ENCODE results near the gene NOTCH1. TPM values are rescaled to one million over a fixed set of nuclear protein-coding genes. Genes with fewer than 3 reads are reported as not detected.
"Not testable (repeated sequence)": the region's sequence is repeated elsewhere in the genome, so short reads cannot be mapped to it uniquely, and the experiment has no call there.

Gene NOTCH1
- total and polyA plus RNA-seq, 3 experiments from 2014 or later: 5.1 to 79.5 (median 70.0) TPM

DNA sequence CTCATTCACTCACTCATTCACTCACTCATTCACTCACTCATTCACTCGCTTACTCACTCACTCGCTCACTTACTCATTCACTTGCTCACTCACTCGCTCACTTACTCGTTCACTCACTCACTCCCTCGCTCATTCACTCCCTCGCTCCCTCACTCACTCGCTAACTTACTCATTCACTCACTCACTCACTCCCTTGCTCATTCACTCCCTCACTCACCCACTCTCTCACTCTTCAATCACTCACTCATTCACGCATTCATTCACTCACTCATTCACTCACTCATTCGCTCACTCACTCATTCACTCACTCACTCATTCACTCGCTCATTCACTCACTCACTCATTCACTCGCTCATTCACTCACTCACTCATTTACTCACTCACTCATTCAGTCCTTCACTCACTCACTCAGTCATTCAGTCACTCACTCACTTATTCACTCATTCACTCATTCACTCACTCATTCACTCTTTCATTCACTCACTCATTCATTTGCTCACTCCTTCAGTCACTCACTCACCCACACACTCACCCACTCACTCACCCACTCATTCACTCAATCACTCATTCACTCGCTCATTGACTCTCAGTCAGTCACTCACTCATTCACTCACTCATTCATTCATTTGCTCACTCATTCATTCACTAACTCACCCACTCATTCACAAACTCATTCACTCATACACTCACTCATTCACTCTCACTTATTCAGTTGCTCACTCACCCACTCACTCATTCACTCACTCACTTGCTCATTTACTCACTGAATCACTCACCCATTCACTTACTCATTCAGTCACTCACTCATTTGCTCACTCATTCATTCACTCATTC is 36.0 kb upstream of the NOTCH1 start:
- ChIA-PET CTCF (no interaction called here), POLR2A (no interaction called here)
- Histone ChIP-seq H3K9me3 (ENCODE audit: low read length) (no peaks in the 10 kb centered on the region), H3K4me3 (ENCODE audit: low read length) (no peak overlapping the region), H3K36me3 (ENCODE audit: insufficient read depth, low read length) (no peaks in the 10 kb centered on the region), H3K27ac (ENCODE audit: low read depth, low read length) (no peak overlapping the region), H3K4me1 (ENCODE audit: insufficient read depth, low read length) (no peaks in the 10 kb centered on the region), H3K27me3 (ENCODE audit: insufficient read depth, low read length, poor library complexity, severe bottlenecking) (no peaks in the 10 kb centered on the region)
- H3K27me3 Mint-ChIP-seq: peaks cover 0 to 3% of the 10 kb centered on the region in 2 donors
- no peak for DNase-seq
- H3K36me3 Mint-ChIP-seq: peaks cover 0 to 1% (median 0%) of the 10 kb centered on the region in 3 donors
- no peaks in the 10 kb centered on the region for H3K9me3 Mint-ChIP-seq
- H3K27ac Mint-ChIP-seq: no peak overlapping the region
- no peak overlapping the region for H3K4me3 Mint-ChIP-seq
- peaks cover 0 to 6% (median 4%) of the 10 kb centered on the region in 3 donors for H3K4me1 Mint-ChIP-seq

DNA sequence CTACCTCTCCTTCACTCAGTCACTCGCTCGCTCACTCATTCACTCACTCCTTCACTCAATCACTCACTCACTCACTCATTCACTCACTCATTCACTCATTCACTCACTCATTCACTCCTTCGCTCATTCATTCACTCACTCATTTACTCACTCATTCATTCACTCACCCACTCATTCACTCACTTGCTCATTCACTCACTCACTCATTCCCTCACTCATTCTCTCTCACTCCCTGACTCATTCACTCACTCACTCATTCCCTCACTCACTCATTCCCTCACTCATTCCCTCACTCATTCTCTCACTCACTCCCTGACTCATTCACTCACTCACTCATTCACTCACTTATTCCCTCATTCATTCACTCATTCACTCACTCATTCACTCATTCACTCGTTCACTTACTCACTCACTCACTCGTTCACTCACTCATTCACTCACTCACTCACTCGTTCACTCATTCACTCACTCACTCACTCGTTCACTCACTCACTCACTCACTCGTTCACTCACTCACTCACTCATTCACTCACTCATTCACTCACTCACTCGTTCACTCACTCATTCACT is 33.9 kb upstream of the NOTCH1 start:
- H3K27me3 Mint-ChIP-seq; H3K36me3 ChIP-seq (ENCODE audit: insufficient read depth, low read length); POLR2A ChIA-PET; H3K27ac ChIP-seq (ENCODE audit: low read depth, low read length); CTCF ChIA-PET; H3K9me3 ChIP-seq (ENCODE audit: low read length); H3K4me3 ChIP-seq (ENCODE audit: low read length); H3K4me1 ChIP-seq (ENCODE audit: insufficient read depth, low read length); DNase-seq; H3K27me3 ChIP-seq (ENCODE audit: insufficient read depth, low read length, poor library complexity, severe bottlenecking); H3K9me3 Mint-ChIP-seq; H3K36me3 Mint-ChIP-seq; H3K4me1 Mint-ChIP-seq; H3K4me3 Mint-ChIP-seq: not testable (repeated sequence)
- H3K27ac Mint-ChIP-seq: peak overlapping the region in 2 of 8 donors; percentile 52 to 63

DNA sequence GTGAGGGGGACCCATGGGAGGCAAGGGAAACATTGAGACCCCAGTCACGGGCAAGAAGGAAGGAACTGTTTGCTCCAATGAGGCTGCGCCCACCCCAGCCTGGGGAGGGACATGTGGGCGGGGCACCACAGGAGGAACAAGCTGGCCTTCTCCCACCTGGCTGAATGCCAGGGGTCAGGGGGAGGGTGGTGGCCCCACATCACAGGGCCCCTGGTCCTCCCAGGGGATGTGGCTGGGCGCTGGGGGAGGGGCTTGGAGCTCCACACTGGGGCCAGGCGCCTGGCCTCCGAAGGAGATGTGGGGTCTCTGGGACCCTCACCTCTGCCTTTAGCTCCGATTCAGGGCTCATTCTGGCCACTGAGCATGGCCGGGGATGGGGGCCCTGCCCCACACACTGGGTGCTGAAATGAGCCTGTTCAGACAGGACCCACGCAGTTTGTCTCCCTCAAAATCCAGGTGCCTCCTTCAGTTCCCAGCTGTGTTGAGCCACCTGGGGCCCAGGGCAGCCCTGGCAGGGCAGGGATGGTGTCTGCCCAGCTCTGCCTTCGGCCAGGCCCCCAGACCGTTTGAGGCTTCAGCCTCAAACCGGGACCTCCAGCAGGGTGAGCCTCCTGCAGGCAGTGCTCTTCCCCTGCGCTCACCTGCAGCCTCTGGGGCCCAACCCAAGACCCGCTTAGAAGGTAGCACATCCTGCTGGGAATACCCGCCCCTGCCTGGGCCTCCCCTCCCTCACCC is 33.2 kb upstream of the NOTCH1 start:
- H3K36me3 ChIP-seq (ENCODE audit: insufficient read depth, low read length): no peaks in the 10 kb centered on the region
- ChIA-PET POLR2A (no interaction called here), CTCF (interaction anchor here (0.5 kb wide), 1 partner anchor 555 kb away, joined by 3 read pairs; no protein-coding TSS in a partner anchor)
- H3K4me1 ChIP-seq (ENCODE audit: insufficient read depth, low read length): no peaks in the 10 kb centered on the region
- Mint-ChIP-seq H3K36me3 (peaks cover 0 to 1% (median 0%) of the 10 kb centered on the region in 3 donors), H3K9me3 (no peaks in the 10 kb centered on the region), H3K27me3 (no peaks in the 10 kb centered on the region), H3K27ac (peak overlapping the region in 1 of 8 donors; percentile 52), H3K4me1 (peaks cover 0 to 6% (median 4%) of the 10 kb centered on the region in 3 donors), H3K4me3 (no peak overlapping the region)
- no peaks in the 10 kb centered on the region for H3K9me3 ChIP-seq (ENCODE audit: low read length)
- H3K4me3 ChIP-seq (ENCODE audit: low read length): no peak overlapping the region
- no peaks in the 10 kb centered on the region for H3K27me3 ChIP-seq (ENCODE audit: insufficient read depth, low read length, poor library complexity, severe bottlenecking)
- H3K27ac ChIP-seq (ENCODE audit: low read depth, low read length): no peak overlapping the region
- no peak for DNase-seq

DNA sequence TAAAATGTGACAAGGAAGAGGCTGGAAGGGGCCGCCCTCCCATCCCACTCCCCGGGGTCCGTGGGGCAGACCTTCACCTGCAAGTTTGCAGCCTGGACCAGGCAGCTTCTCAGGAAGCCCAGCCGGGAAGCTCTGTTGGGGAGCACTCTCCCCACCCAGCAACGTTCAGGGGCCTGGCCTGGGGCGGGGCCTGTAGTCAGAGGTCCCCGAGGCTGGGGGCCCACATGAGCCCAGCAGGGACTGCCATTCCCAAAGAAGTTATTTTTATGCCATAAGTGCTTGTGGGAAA is 32.7 kb upstream of the NOTCH1 start:
- Mint-ChIP-seq H3K9me3 (no peaks in the 10 kb centered on the region), H3K27ac (no peak overlapping the region), H3K4me3 (no peak overlapping the region), H3K27me3 (no peaks in the 10 kb centered on the region), H3K4me1 (peaks cover 0 to 6% (median 4%) of the 10 kb centered on the region in 3 donors), H3K36me3 (peaks cover 0 to 1% (median 0%) of the 10 kb centered on the region in 3 donors)
- POLR2A ChIA-PET: no interaction called here
- DNase-seq: no peak
- Histone ChIP-seq H3K4me1 (ENCODE audit: insufficient read depth, low read length) (no peaks in the 10 kb centered on the region), H3K27ac (ENCODE audit: low read depth, low read length) (no peak overlapping the region), H3K9me3 (ENCODE audit: low read length) (no peaks in the 10 kb centered on the region), H3K36me3 (ENCODE audit: insufficient read depth, low read length) (no peaks in the 10 kb centered on the region), H3K4me3 (ENCODE audit: low read length) (no peak overlapping the region), H3K27me3 (ENCODE audit: insufficient read depth, low read length, poor library complexity, severe bottlenecking) (no peaks in the 10 kb centered on the region)
- CTCF ChIA-PET: interaction anchor here (0.5 kb wide), 1 partner anchor 555 kb away, joined by 3 read pairs; no protein-coding TSS in a partner anchor

DNA sequence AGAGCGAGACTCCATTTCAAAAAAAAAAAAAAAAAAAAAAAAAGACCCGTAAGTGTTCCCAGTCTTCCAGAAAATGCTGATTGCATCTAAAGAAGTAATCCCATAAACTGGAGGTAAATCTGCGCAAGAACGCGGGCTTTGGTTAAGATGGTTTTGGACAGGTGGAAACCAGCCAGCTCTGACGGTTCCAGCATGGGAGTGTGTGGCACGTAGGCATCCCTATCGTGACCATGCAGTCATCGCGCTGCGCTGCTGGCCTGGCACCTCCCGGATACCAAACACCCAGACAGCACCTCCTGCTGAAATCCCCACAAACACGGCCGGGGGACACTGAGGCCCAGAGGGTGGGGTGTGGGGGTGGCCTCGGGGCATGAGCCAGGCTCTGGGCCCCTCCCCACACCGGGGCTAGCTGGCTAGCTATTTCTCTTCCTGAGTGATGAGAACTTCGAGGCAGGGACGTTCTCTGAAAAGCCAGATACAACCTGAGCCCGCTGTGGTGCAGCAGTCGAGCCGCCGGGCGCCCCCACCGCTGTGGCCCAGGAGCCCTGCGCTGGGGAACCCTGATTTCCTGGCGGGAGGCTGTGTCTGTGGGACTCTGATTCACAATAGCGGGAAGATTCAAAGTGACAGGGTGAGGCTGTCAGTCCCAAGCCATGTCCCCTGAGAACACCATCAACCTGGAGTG is 32.2 kb upstream of the NOTCH1 start:
- H3K27me3 ChIP-seq (ENCODE audit: insufficient read depth, low read length, poor library complexity, severe bottlenecking): no peaks in the 10 kb centered on the region
- H3K27me3 Mint-ChIP-seq: no peaks in the 10 kb centered on the region
- H3K4me1 ChIP-seq (ENCODE audit: insufficient read depth, low read length): no peaks in the 10 kb centered on the region
- DNase-seq: no peak
- no peaks in the 10 kb centered on the region for H3K9me3 ChIP-seq (ENCODE audit: low read length)
- H3K27ac Mint-ChIP-seq: no peak overlapping the region
- H3K36me3 Mint-ChIP-seq: peaks cover 0 to 1% (median 0%) of the 10 kb centered on the region in 3 donors
- ChIA-PET POLR2A (no interaction called here), CTCF (interaction anchor here (0.5 kb wide), 1 partner anchor 554 kb away, joined by 3 read pairs; no protein-coding TSS in a partner anchor)
- peaks cover 1 to 6% (median 4%) of the 10 kb centered on the region in 3 donors for H3K4me1 Mint-ChIP-seq
- no peak overlapping the region for H3K4me3 ChIP-seq (ENCODE audit: low read length)
- H3K4me3 Mint-ChIP-seq: no peak overlapping the region
- no peaks in the 10 kb centered on the region for H3K36me3 ChIP-seq (ENCODE audit: insufficient read depth, low read length)
- no peak overlapping the region for H3K27ac ChIP-seq (ENCODE audit: low read depth, low read length)
- H3K9me3 Mint-ChIP-seq: no peaks in the 10 kb centered on the region

DNA sequence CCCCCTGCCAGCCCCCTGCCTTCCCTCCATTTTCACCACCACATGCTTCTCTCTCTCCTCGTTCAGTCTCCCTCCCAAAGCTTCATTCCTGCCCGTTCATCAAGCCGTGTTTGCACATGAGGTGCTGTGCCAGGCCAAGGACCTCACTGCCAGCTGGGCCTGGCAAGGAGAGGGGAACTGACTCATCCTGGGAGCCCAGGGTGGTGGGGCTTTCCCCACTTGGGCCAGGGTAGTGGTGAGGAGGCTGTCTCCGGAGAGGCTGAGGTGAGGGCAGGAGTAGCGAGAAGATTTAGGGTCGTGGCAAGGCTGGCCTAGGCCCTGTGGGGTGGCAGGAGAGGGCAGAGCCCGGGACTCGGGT is 30.4 kb upstream of the NOTCH1 start:
- CTCF ChIA-PET: interaction anchor here (1.4 kb wide), 1 partner anchor 88 kb away, joined by 4 read pairs; no protein-coding TSS in a partner anchor
- POLR2A ChIA-PET: no interaction called here
- H3K4me3 ChIP-seq (ENCODE audit: low read length): no peak overlapping the region
- no peaks in the 10 kb centered on the region for H3K36me3 ChIP-seq (ENCODE audit: insufficient read depth, low read length)
- H3K4me3 Mint-ChIP-seq: no peak overlapping the region
- H3K4me1 Mint-ChIP-seq: peaks cover 6 to 7% (median 7%) of the 10 kb centered on the region in 3 donors
- DNase-seq: no peak
- no peak overlapping the region for H3K27ac ChIP-seq (ENCODE audit: low read depth, low read length)
- peak overlapping the region in 1 of 8 donors; percentile 26 for H3K27ac Mint-ChIP-seq
- H3K27me3 Mint-ChIP-seq: no peaks in the 10 kb centered on the region
- no peaks in the 10 kb centered on the region for H3K27me3 ChIP-seq (ENCODE audit: insufficient read depth, low read length, poor library complexity, severe bottlenecking)
- H3K36me3 Mint-ChIP-seq: peaks cover 0 to 1% (median 0%) of the 10 kb centered on the region in 3 donors
- no peaks in the 10 kb centered on the region for H3K4me1 ChIP-seq (ENCODE audit: insufficient read depth, low read length)
- no peaks in the 10 kb centered on the region for H3K9me3 Mint-ChIP-seq
- no peaks in the 10 kb centered on the region for H3K9me3 ChIP-seq (ENCODE audit: low read length)

DNA sequence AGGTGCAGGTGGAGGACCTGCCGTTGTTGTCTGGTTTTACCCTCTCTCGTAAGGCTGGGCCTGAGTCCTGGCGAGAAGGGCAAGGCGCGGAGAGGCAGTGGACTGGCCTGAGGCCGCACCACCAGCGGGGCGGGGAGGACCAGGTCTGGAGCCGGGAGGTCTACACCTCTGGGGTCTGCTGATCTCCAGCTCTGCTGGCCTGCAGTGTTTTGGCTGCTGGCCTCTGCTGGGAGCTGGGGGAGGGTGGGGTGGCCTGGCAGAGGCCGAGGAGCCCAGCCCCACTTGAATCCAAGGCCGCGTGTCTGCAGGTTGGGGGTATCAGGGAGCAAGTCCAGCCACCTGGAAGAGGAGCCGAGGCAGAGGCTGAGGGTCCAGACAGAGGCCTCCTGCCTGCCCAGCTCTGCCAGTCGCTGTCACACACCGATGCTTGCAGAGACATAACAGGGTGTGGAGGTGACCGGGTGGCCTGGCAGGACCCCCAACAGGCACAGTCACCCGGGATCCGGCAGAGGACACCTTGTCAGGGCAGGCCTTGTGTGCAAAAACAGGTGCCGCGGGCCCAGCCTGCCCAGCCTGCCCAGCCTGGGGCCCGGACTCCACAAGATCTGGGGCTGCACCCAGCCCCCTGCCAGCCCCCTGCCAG is 29.9 kb upstream of the NOTCH1 start:
- CTCF ChIA-PET: interaction anchor here (1.4 kb wide), 1 partner anchor 87 kb away, joined by 4 read pairs; no protein-coding TSS in a partner anchor
- H3K27me3 ChIP-seq (ENCODE audit: insufficient read depth, low read length, poor library complexity, severe bottlenecking): no peaks in the 10 kb centered on the region
- no peak overlapping the region for H3K4me3 Mint-ChIP-seq
- H3K27ac ChIP-seq (ENCODE audit: low read depth, low read length): no peak overlapping the region
- no peaks in the 10 kb centered on the region for H3K9me3 Mint-ChIP-seq
- H3K27me3 Mint-ChIP-seq: peaks cover 0 to 2% of the 10 kb centered on the region in 2 donors
- no peaks in the 10 kb centered on the region for H3K9me3 ChIP-seq (ENCODE audit: low read length)
- DNase-seq: no peak
- H3K4me1 ChIP-seq (ENCODE audit: insufficient read depth, low read length): no peaks in the 10 kb centered on the region
- no peak overlapping the region for H3K27ac Mint-ChIP-seq
- peaks cover 6 to 7% (median 7%) of the 10 kb centered on the region in 3 donors for H3K4me1 Mint-ChIP-seq
- H3K36me3 ChIP-seq (ENCODE audit: insufficient read depth, low read length): no peaks in the 10 kb centered on the region
- POLR2A ChIA-PET: no interaction called here
- no peak overlapping the region for H3K4me3 ChIP-seq (ENCODE audit: low read length)
- H3K36me3 Mint-ChIP-seq: peaks cover 0 to 1% (median 0%) of the 10 kb centered on the region in 3 donors

Data from CD8-positive, alpha-beta memory T cell (primary cell).